HEK293 (cell line): Measurements from ENCODE around the gene LILRB3.
A peak's percentile ranks its signal among the peaks of the same experiment; 100 is the strongest.

ENCODE experiments used
- CTCF ChIA-PET: fragments of 350-600 bp; formaldehyde crosslinking; extraction: SDS; loops from one replicate; lab custom pipeline; 2021; ENCODE audit warnings: antibody characterized with exemption; lab: Yijun Ruan, JAX
- POLR2A ChIA-PET: fragments of 300-600 bp; formaldehyde crosslinking; extraction: SDS; loops from one replicate; lab custom pipeline; 2020; ENCODE audit warnings: antibody characterized with exemption, inconsistent platforms; lab: Yijun Ruan, JAX
- H3K27ac ChIP-seq: fragments of 200-500 bp; sonication (Bioruptor generic); 2 replicates; pipeline ENCODE4 v1.5.1; 2014; ENCODE audit warnings: low read depth, low read length, control low read depth, inconsistent platforms; ENCODE audit errors: extremely low read depth
- H3K36me3 ChIP-seq, 2 experiments: fragments of 200-500 bp in 1 of 2; sonication (Bioruptor generic) in 1 of 2; 1 replicate in 1 of 2; 2 replicates in 1 of 2; pipeline ENCODE4 v1.5.1; 2014 to 2017; ENCODE audit warnings: inconsistent platforms in 2 of 2, low read length in 2 of 2; ENCODE audit not compliant: control insufficient read depth in 2 of 2, insufficient read depth in 1 of 2
- H3K4me1 ChIP-seq: fragments of 200-500 bp; sonication (Bioruptor generic); 2 replicates; pipeline ENCODE4 v1.5.1; 2014; ENCODE audit warnings: mild to moderate bottlenecking, low read length, inconsistent platforms; ENCODE audit not compliant: control insufficient read depth, insufficient read depth
- H3K4me3 ChIP-seq: 2 replicates; pipeline ENCODE4 v1.5.1; 2011; ENCODE audit warnings: low read depth, mild to moderate bottlenecking, control low read depth, low read length, moderate library complexity
- H3K9me3 ChIP-seq: fragments of 200-500 bp; sonication (Bioruptor generic); 2 replicates; pipeline ENCODE4 v1.5.1; 2014; ENCODE audit warnings: low read depth, low read length, inconsistent platforms; ENCODE audit not compliant: control insufficient read depth, insufficient read depth
- GLIS1 ChIP-seq: fragments of 450-650 bp; formaldehyde crosslinking; IDR thresholded peaks from 2 replicates; pipeline ENCODE4 v1.5.1; 2016; ENCODE audit warnings: missing biosample characterization, missing genetic modification characterization
- GLIS2 ChIP-seq: fragments of 450-650 bp; formaldehyde crosslinking; IDR thresholded peaks from 2 replicates; pipeline ENCODE4 v1.5.1; 2016; ENCODE audit warnings: missing biosample characterization, missing genetic modification characterization
- INSM2 ChIP-seq: fragments of 450-650 bp; formaldehyde crosslinking; IDR thresholded peaks from 2 replicates; pipeline ENCODE4 v1.5.1; 2016; ENCODE audit warnings: missing biosample characterization, missing genetic modification characterization
- KLF8 ChIP-seq: fragments of 450-650 bp; formaldehyde crosslinking; IDR thresholded peaks from 2 replicates; pipeline ENCODE4 v1.5.1; 2016; ENCODE audit warnings: missing biosample characterization, missing genetic modification characterization
- MEIS1 ChIP-seq: sonication (generic); formaldehyde crosslinking; IDR thresholded peaks from 2 replicates; pipeline ENCODE4 v1.8.1; 2022; ENCODE audit warnings: missing genetic modification reagents, mild to moderate bottlenecking, borderline replicate concordance
- MZF1 ChIP-seq: fragments of 450-650 bp; formaldehyde crosslinking; IDR thresholded peaks from 2 replicates; pipeline ENCODE4 v1.5.1; 2017; ENCODE audit warnings: missing biosample characterization, missing genetic modification characterization, borderline replicate concordance
- OVOL3 ChIP-seq: fragments of 450-650 bp; formaldehyde crosslinking; IDR thresholded peaks from 2 replicates; pipeline ENCODE4 v1.5.1; 2016; ENCODE audit warnings: missing biosample characterization, missing genetic modification characterization
- SP3 ChIP-seq: fragments of 450-650 bp; formaldehyde crosslinking; IDR thresholded peaks from 2 replicates; pipeline ENCODE4 v1.5.1; 2016; ENCODE audit warnings: missing biosample characterization, missing genetic modification characterization
- TRIM28 ChIP-seq: IDR thresholded peaks from 2 replicates; pipeline ENCODE4 v1.6.1; 2011; ENCODE audit warnings: low read length, control low read depth, borderline replicate concordance
- ZBTB48 ChIP-seq: fragments of 450-650 bp; formaldehyde crosslinking; IDR thresholded peaks from 2 replicates; pipeline ENCODE4 v1.5.1; 2016; ENCODE audit warnings: missing biosample characterization, missing genetic modification characterization
- ZEB2 ChIP-seq: fragments of 450-650 bp; formaldehyde crosslinking; IDR thresholded peaks from 2 replicates; pipeline ENCODE4 v1.5.1; 2016; ENCODE audit warnings: missing biosample characterization, missing genetic modification characterization
- ZFHX2 ChIP-seq: fragments of 450-650 bp; formaldehyde crosslinking; conservative IDR thresholded peaks from 2 replicates; pipeline ENCODE4 v1.5.1; 2016; ENCODE audit warnings: missing biosample characterization, missing genetic modification characterization
- ZFP69B ChIP-seq: fragments of 450-650 bp; formaldehyde crosslinking; IDR thresholded peaks from 2 replicates; pipeline ENCODE4 v1.5.1; 2016; ENCODE audit warnings: missing biosample characterization, missing genetic modification characterization
- ZIC2 ChIP-seq: fragments of 450-650 bp; formaldehyde crosslinking; IDR thresholded peaks from 2 replicates; pipeline ENCODE4 v1.5.1; 2016; ENCODE audit warnings: missing biosample characterization, missing genetic modification characterization
- ZNF10 ChIP-seq: fragments of 450-650 bp; formaldehyde crosslinking; IDR thresholded peaks from 2 replicates; pipeline ENCODE4 v1.5.1; 2017; ENCODE audit warnings: missing biosample characterization, missing genetic modification characterization
- ZNF2 ChIP-seq: fragments of 450-650 bp; formaldehyde crosslinking; IDR thresholded peaks from 2 replicates; pipeline ENCODE4 v1.5.1; 2016; ENCODE audit warnings: missing biosample characterization, missing genetic modification characterization
- ZNF211 ChIP-seq: fragments of 450-650 bp; formaldehyde crosslinking; IDR thresholded peaks from 2 replicates; pipeline ENCODE4 v1.5.1; 2016; ENCODE audit warnings: low read depth, missing biosample characterization, missing genetic modification characterization
- ZNF221 ChIP-seq: fragments of 450-650 bp; formaldehyde crosslinking; IDR thresholded peaks from 2 replicates; pipeline ENCODE4 v1.5.1; 2017; ENCODE audit warnings: missing biosample characterization, missing genetic modification characterization, borderline replicate concordance
- ZNF274 ChIP-seq, 2 experiments: fragments of 200-500 bp in 1 of 2; fragments of 450-650 bp in 1 of 2; sonication (Bioruptor generic) in 1 of 2; formaldehyde crosslinking in 1 of 2; IDR thresholded peaks; 2 replicates each; pipeline versions ENCODE4 v1.5.1 to v1.6.1; 2014 to 2016; ENCODE audit warnings: borderline replicate concordance in 1 of 2, inconsistent platforms in 1 of 2, low read length in 1 of 2, missing biosample characterization in 1 of 2, missing genetic modification characterization in 1 of 2
- ZNF350 ChIP-seq: fragments of 450-650 bp; formaldehyde crosslinking; IDR thresholded peaks from 2 replicates; pipeline ENCODE4 v1.5.0; 2017; ENCODE audit warnings: missing biosample characterization, mild to moderate bottlenecking, missing genetic modification characterization
- ZNF366 ChIP-seq: fragments of 450-650 bp; formaldehyde crosslinking; conservative IDR thresholded peaks from 2 replicates; pipeline ENCODE4 v1.5.1; 2016; ENCODE audit warnings: missing biosample characterization, missing genetic modification characterization
- ZNF488 ChIP-seq: fragments of 450-650 bp; formaldehyde crosslinking; IDR thresholded peaks from 2 replicates; pipeline ENCODE4 v1.5.1; 2016; ENCODE audit warnings: missing biosample characterization, missing genetic modification characterization
- ZNF521 ChIP-seq: fragments of 450-650 bp; formaldehyde crosslinking; IDR thresholded peaks from 2 replicates; pipeline ENCODE4 v1.5.1; 2017; ENCODE audit warnings: missing biosample characterization, mild to moderate bottlenecking, missing genetic modification characterization
- ZNF549 ChIP-seq: fragments of 450-650 bp; IDR thresholded peaks from 2 replicates; pipeline ENCODE4 v1.5.1; 2018; ENCODE audit warnings: missing biosample characterization, missing genetic modification characterization, mild to moderate bottlenecking, inconsistent platforms, moderate library complexity
- ZNF585B ChIP-seq: fragments of 450-650 bp; formaldehyde crosslinking; IDR thresholded peaks from 2 replicates; pipeline ENCODE4 v1.5.1; 2016; ENCODE audit warnings: missing biosample characterization, missing genetic modification characterization
- ZNF629 ChIP-seq: fragments of 450-650 bp; formaldehyde crosslinking; IDR thresholded peaks from 2 replicates; pipeline ENCODE4 v1.5.1; 2017; ENCODE audit warnings: missing biosample characterization, missing genetic modification characterization
- ZNF76 ChIP-seq: fragments of 450-650 bp; formaldehyde crosslinking; IDR thresholded peaks from 2 replicates; pipeline ENCODE4; 2016; ENCODE audit warnings: low read depth, missing biosample characterization, missing genetic modification characterization, borderline replicate concordance
- TF ChIP-seq, protein P1 (sequence below): fragments of 450-650 bp; formaldehyde crosslinking; IDR thresholded peaks from 2 replicates; pipeline ENCODE4 v1.5.1; 2016; ENCODE audit warnings: missing biosample characterization, missing genetic modification characterization
- TF ChIP-seq, protein P2 (sequence below): fragments of 450-650 bp; formaldehyde crosslinking; IDR thresholded peaks from 2 replicates; pipeline ENCODE4; 2016; ENCODE audit warnings: missing biosample characterization, missing genetic modification characterization
- TF ChIP-seq, protein P3 (sequence below): fragments of 450-650 bp; formaldehyde crosslinking; IDR thresholded peaks from 2 replicates; pipeline ENCODE4 v1.5.1; 2017; ENCODE audit warnings: missing biosample characterization, missing genetic modification characterization

LILRB3 gene

GRCh38 chr19:54173359-54173699 is 49.5 kb downstream of the LILRB3 start (continued):
- TF ChIP-seq, protein P1, sequence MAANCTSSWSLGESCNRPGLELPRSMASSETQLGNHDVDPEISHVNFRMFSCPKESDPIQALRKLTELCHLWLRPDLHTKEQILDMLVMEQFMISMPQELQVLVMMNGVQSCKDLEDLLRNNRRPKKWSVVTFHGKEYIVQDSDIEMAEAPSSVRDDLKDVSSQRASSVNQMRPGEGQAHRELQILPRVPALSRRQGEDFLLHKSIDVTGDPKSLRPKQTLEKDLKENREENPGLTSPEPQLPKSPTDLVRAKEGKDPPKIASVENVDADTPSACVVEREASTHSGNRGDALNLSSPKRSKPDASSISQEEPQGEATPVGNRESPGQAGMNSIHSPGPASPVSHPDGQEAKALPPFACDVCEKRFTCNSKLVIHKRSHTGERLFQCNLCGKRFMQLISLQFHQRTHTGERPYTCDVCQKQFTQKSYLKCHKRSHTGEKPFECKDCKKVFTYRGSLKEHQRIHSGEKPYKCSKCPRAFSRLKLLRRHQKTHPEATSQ (tag by site-specific recombination): no peak

- Histone ChIP-seq H3K36me3 (peaks cover 5 to 7% of the 10 kb centered on the region in 2 experiments; a peak in 2 of 3 replicates), H3K27ac (no peak within 1 kb of the TSS), H3K4me3 (peak within 1 kb of the TSS; percentile 41), H3K9me3 (no peaks in the 10 kb centered on the region), H3K4me1 (no peaks in the 10 kb centered on the region)
- CTCF ChIA-PET: interaction anchor here (0.6 to 1.5 kb wide), 9 partner anchors 12 to 218 kb away, joined by 3 to 7 read pairs (median 4); no protein-coding TSS in a partner anchor
- POLR2A ChIA-PET: interaction anchor here (0.5 to 10.2 kb wide), 6 partner anchors 11 to 58 kb away, joined by 3 to 90 read pairs (median 16); partner anchors contain the start of genes CNOT3, LENG1, MBOAT7 and RPS9
- TF ChIP-seq ZNF629 (tag by site-specific recombination): no peak
- no peak for TF ChIP-seq ZNF585B (tag by site-specific recombination)
- no peak for TF ChIP-seq ZNF10 (tag by site-specific recombination)
- peak; percentile 70 for TF ChIP-seq ZNF76 (tag by site-specific recombination)
- peak; percentile 90 for TF ChIP-seq GLIS1
- no peak for TF ChIP-seq ZNF488
- no peak for TF ChIP-seq ZNF2 (tag by site-specific recombination)
- TF ChIP-seq KLF8: no peak
- TF ChIP-seq OVOL3: no peak
- TF ChIP-seq MEIS1 (CRISPR knock-in tag): no peak
- TF ChIP-seq ZNF221: no peak
- TF ChIP-seq, protein P2, sequence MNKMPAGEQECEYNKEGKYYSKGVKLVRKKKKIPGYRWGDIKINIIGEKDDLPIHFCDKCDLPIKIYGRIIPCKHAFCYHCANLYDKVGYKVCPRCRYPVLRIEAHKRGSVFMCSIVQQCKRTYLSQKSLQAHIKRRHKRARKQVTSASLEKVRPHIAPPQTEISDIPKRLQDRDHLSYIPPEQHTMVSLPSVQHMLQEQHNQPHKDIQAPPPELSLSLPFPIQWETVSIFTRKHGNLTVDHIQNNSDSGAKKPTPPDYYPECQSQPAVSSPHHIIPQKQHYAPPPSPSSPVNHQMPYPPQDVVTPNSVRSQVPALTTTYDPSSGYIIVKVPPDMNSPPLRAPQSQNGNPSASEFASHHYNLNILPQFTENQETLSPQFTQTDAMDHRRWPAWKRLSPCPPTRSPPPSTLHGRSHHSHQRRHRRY (tag by site-specific recombination): no peak
- TF ChIP-seq ZNF274 (IDR thresholded peaks at IDR 0.05; ENCODE audit: low read length): no peak
- TF ChIP-seq ZNF274 (tag by site-specific recombination; IDR thresholded peaks at IDR 0.05; ENCODE audit: borderline replicate concordance): no peak
- TF ChIP-seq ZNF350 (tag by site-specific recombination): no peak
- TF ChIP-seq ZNF366 (tag by site-specific recombination): no peak
- TF ChIP-seq, protein P3, sequence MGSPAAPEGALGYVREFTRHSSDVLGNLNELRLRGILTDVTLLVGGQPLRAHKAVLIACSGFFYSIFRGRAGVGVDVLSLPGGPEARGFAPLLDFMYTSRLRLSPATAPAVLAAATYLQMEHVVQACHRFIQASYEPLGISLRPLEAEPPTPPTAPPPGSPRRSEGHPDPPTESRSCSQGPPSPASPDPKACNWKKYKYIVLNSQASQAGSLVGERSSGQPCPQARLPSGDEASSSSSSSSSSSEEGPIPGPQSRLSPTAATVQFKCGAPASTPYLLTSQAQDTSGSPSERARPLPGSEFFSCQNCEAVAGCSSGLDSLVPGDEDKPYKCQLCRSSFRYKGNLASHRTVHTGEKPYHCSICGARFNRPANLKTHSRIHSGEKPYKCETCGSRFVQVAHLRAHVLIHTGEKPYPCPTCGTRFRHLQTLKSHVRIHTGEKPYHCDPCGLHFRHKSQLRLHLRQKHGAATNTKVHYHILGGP: no peak
- no peak for TF ChIP-seq INSM2 (tag by site-specific recombination)
- no peak for TF ChIP-seq MZF1 (tag by site-specific recombination)
- no peak for TF ChIP-seq TRIM28
- peak; percentile 38 for TF ChIP-seq SP3 (tag by site-specific recombination)
- peak; percentile 8; the same call in 1 of the 2 replicates for TF ChIP-seq ZFHX2 (tag by site-specific recombination)
- peak; percentile 53; the same call in 1 of the 2 replicates for TF ChIP-seq ZIC2 (tag by site-specific recombination)
- TF ChIP-seq ZNF521 (tag by site-specific recombination): no peak
- TF ChIP-seq GLIS2 (tag by site-specific recombination): peak; percentile 31; the same call in 1 of the 2 replicates
- no peak for TF ChIP-seq ZNF211 (tag by site-specific recombination)
- no peak for TF ChIP-seq ZFP69B
- TF ChIP-seq ZEB2 (tag by site-specific recombination): peak; percentile 67
- no peak for TF ChIP-seq ZBTB48 (tag by site-specific recombination)
- TF ChIP-seq ZNF549 (tag by site-specific recombination): no peak
Observed at GRCh38 chr19:54172471-54173358, 50.1 kb downstream of the LILRB3 start, which contains the start of gene TMC4. TSS of gene TMC4 (minus strand) at chr19:54173160. CDS start at chr19:54173117, 43 bp downstream.
